ELF-1 (cell line): ENCODE measurements around the gene STIM1.

ENCODE experiments used
- DNase-seq: peaks from one replicate; pipeline ENCODE4 v3.0.0-alpha.2; 2016; ENCODE audit warnings: low read depth, low spot score

The STIM1 gene

DNA sequence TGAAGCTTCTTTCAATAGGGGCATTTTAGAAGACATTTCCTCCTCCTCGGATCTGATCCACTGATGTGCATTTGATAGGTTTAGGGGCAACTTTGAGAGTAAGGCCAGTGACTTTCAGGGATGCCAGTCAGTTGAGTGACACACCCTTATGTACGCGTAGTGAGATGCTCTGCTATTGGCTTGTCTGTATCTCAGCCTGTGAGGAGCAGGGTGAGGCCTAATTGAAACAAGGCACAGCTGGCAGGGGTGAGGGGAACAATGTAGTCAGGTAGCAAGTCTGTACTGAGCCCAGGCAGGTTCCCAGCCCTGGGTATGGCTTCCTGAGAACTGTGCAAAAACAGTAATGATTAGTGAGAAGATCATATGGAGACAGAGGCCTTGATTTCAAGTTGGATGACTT is 61.5 kb downstream of the STIM1 start:
- no peak for DNase-seq

DNA sequence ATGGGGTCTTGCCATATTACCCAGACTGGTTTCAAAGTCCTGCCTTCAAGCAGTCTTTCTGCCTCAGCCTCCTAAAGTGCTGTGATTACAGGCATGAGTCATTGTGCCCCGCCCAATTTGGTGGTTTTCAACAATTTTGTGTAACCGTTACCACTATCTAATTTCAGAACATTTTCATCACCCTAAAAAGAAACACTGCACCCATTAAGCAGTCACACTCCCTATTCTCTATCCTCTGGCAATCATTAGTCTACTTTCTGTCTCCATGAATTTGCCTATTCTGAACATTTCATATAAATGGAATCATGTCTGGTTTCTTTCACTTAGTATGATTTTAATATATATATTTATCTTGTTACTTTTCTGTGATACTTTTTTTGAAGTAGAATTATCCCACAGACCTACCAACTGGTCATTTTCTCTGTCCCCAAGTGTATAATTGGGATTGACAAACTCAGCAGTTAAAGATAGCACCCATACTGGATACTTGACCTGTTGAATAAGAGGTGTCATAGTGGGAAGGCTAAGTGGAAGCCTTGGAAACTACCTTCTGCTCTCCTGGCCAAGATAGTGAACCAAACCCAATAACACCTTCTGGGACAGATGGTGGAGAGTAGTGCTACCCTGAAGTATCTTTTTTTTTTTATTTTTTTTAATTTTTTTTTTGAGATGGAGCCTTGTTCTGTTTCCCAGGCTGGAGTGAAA is 64.8 kb downstream of the STIM1 start:
- no peak for DNase-seq

DNA sequence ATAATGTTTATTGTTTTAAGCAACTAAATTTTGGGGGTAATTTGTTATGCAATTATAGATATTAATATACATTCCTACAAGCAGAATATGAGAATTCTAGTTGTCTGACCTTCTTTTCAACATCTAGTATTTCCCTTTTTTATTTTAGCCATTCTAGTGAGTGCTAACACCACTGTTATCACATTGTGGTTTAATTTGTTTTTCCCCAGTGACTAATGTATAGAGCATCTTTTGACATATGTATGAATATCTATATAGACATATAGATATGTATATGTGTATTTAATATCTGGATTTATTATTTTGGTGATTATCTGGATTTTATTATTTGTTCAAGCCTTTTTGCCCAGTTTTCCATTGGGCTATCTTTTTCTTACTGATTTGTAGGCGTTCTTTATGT is 66.6 kb downstream of the STIM1 start:
- DNase-seq, result no peak

DNA sequence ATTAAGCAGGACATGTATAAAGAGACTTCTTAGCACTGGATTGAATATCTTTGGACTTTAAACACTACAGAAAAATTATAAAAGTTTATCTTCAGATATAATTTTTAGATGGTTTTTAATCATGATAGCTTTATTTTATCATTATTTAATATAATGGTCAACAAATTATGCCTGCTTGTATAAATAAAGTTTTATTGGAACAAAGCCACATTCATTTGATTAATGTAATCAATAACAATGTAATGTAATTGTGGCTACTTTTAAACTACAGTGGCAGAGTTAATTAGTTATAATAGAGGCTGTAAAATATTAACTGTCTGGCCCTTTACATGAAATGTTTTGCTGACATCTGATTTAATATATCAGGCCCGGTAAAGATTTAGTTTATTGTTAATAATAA is 70.0 kb downstream of the STIM1 start:
- DNase-seq, result no peak

DNA sequence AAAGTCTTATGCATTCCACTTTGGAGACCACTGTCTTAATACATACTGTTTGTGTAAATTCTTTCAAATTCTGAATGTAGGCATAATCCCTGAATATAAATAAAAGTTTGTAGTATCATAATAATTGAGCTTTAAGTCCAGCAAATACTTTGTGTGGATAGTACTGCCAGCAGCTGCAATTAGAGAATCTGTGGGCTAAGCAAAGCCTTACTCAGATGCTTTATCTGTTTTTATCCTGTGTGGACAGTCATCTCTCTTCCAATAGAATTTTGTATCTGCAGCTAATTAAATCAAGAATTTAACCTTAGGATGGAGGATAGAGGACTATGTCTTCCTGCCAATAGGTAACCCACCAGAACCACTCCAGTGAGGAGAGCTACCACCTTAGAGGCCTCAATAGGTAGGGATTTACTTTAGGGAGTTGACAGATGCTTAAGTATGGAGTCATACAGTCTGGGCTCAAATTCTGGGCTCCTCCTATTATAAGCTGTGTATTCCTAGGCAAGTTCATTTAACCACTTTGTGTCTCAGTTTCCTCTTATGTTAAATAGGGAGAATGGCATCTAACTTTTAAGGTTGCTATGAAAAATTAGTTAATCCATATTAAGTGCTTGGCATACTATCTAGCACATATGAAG is 71.1 kb downstream of the STIM1 start:
- no peak for DNase-seq

DNA sequence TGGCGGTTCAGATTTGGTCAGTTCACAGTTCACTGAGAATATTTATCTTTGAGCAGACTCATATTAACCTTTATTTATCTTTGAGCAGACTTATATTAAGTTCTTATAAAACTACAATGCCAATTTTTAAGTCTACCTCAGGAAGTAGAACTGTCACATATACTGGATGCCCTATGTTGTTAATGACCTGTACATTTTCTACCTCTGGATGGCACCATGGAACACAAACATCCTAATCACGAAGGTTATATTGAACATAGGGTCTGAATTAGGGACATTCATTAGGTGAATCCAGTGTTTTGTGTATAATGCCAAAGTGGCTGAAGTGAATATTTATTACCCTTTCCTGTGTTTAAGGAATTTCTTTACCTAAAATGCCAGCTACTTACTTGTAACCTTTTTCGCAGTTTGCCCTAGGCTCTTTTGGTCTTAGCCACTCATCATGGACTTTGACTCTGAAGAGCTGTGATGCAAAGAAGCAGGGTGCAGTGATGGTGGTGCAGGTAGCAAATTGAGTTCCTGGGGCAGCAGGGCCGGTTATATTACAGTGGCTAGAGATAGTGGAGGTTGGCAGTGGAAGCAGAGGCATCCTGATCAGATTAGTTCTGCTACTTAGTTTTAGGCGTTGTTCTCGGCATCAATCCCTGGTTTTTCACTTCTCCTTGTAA is 71.8 kb downstream of the STIM1 start:
- no peak for DNase-seq

DNA sequence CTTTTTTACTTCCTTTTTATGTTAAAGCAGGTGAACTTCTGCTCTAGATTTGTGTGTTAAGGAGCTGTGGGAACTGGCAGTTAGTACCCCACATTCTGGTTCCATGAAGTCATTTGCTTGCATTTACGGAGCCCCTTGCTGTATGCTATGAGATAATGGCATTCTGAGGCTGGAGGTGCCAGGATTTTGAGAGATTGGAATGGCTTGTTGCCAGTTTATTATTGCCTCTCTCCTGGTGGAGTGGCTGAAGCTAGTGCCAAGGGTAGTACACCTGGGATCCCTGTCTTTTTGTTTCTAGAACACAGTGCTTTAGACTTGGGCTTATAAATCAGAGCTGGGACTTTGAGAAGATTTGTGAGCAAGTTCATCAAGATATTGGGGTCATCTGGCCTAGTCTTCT is 73.8 kb downstream of the STIM1 start:
- no peak for DNase-seq

DNA sequence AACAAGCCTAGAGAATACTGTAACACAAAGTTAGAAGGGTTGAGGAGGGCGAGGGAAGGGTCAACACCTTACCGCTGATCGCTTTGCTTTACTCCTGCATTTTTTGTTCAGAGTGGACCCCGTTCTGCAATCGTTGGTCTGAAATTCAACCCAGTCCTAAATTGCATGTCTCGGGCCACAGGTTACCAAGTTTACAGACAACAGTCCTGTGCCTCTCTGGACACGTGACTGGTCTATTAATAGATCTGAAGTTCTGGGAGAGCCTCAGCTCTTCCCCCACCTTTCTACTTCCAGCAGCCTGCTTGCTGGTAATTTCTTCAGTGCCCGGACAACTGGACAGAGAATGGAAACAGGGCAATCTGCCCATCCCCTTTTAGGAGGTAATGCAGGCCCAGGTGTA is 74.2 kb downstream of the STIM1 start:
- DNase-seq, result no peak

DNA sequence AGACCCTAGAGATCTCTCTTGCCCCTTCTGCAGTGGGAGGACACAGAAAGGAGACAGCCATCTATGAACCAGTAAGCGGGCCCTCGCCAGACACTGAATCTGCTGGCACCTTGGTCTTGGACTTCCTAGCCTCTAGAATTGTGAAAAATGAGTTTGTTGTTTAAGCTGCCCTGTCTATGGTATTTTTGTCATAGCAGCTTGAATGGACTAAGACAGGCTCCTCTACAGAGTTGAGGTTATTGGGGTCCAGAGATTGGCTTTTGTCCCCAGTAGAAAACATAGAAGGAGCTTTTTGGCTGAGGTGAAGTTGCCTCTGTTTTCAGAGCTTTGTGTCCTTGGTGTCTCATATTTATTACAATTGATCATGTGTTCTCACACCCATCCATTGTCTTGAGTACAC is 77.2 kb downstream of the STIM1 start:
- DNase-seq, result no peak

DNA sequence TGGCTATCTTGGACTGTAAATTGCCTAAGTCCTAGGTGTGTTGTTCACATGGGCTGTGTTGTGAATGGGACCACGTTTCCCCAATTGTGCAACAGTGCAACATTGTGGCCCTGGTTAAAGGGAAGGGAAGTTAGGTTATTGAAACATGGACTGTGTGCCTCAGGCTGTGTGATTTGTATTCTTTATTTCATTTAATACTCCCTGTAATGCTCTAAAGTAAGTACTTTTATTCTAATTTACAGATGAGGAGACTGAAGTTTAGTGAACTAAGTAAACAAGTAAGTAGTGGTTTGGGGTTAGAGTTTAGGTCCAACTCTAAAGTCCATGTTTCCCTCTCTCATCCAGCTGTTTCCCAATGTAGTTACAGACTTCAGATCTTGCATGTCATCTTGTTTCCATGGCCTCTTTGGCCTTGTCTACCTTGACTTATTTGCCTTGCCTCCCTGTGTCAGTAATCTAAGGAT is 77.7 kb downstream of the STIM1 start:
- DNase-seq, result no peak

DNA sequence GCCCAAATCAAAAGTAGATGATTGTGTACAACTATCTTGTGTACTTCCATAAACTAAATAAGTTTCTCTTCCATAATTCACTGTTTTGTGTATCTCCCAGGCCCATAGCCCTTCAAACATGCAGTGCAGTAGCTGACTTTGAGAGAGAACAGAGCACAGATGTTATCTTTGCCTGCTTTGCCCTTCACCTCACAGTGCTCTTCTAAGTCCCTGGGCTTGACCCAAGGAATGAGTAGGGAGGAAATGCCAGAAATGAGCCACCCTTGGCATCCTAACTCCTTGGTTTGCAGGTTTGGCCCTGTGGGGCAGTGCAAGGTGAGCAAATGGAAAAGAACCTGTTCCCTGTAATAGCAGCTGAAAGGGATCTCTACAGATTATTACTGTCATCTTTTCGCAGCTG is 79.2 kb downstream of the STIM1 start:
- DNase-seq, result no peak

DNA sequence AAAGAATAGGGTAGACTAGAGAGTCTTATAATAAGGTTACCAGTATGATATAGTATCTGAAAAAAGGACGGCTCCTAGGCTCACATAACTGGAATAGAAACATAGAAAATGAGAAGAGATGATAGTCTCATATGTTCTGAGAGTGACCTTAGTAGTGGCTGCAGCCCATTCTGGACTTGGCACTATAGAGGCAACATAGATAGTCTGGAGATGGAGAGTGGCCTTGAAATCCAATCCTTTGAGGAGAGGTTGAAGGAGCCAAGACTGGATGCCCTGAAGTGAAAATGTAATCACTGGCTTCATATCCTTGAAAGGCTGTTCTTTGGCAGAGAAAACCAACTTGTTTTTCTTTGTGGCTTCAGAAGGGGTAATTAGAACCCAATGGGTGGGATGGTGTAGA is 81.1 kb downstream of the STIM1 start:
- no peak for DNase-seq

DNA sequence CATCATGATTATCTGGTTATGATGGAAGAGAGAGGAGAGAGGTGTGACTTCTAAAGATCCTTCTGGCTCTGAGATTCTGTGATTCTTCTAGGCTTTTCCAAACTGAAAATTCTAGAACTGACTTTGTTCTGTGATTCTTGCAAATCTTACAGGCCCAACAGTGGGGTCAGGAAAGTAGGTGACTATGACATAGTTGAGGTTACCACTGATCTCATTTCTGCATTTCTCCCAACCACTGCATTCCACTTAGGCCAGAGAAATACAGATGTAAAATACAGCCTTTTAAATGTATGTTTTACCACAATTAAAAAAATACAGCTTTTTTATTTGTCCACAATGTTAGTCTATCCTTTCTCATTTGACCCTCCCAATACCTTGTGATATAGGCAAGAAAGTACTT is 83.7 kb downstream of the STIM1 start:
- DNase-seq, result no peak

DNA sequence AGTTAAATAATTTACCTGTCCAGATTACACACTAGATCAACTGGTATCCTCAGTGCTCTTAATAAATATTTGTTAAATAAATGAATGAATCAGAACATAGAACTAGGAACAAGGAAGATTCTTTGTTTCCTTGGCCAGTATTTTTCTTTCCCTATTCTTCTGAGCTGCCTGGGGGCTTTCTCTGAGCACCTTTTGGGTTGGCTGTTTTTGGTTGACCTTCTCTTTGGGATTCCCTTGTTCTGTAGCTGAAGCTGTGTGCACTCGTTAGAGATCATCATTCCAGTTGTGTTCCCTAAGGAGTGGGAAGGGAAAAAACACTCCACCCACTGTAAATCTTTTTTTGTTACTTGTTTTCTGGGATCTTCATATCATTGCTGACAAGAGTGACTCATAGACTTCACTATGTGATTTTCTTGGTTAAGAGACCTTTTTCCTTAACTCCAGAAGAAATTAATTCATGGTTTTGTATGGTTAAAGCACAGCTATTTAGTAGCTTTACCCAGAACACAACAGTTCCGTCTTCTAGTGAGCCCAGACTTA is 84.3 kb downstream of the STIM1 start:
- DNase-seq, result no peak

DNA sequence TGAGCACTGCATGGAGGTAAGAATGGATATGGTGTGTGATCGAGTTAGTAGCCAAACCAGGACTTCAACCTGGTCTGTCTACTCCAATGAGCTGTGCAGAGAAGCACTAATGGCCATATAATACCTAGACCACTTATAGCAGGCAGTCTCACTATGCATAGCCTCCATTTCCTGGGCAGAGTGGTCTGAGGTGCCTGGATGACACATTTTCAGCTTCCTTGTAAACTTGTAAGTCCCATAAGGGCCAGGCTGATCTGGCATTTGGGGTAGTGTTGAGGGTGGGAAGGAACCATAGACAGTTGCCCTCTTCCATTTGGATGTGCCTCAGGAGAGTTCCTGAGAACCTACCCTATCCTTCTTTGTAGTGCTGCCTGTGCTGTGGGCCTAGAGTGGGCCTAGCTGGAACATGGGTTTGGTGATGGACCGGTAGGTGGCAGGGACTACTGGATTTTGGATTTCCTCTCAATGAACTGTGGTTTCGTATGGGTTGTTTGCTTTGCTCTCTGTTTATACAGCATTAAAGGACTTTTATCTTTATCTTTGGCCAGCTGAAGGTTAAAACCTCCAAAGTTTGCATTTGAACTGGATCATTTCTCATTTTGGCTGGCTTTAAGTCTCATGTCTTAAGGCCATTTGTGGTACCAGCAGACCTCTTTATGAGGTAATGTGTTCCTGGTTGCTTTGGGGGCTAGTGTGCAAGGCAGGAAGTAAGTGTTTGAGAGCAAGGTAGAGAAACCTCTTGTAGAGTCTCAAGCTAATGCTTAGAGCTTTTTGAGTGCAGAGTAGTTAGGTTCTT is 86.9 kb downstream of the STIM1 start:
- DNase-seq, result no peak

DNA sequence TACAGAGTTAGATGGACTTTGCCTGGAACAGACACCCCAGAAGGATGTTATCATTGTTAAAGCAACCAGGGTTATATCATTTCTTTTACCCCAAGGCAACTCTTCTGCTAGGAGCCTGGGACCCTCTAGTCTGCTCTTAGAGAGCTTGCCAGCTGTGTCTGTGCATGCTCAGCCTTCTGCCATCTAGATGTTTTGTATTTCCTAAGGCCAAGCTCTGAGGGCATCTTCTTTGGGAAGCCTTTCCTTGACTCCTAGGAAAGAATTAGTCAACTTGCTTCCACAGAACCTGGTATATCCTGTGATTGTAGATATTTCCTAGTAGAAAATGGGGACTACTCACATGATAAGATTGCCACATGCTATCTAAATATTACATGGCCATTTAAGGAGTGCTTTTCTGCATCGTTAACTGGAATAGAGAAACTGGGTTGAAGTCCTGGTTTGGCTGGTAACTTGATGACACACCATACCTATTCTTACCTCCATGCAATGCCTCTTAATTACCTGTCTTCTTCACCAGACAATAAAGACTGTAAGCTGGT is 87.6 kb downstream of the STIM1 start:
- DNase-seq, result no peak

DNA sequence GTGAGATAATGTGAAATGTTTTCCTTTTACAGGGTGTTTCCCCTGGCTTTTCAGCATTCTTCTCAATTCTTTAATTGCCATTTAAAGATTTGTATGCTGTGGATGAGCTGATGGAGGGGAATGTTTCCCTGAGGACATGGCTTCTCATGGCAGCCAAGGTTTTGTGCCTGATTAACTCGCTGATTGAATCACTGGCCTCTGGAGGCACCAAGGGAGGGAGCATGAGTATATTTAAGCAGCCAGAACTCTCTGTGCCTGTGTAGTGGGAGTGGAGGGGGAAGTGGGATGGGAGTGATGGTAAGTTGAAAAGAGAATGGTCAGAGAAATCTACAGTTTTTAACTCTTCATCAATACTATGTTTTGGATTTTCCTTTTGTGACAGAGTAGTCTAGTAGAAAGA is 88.7 kb downstream of the STIM1 start:
- DNase-seq, result no peak

DNA sequence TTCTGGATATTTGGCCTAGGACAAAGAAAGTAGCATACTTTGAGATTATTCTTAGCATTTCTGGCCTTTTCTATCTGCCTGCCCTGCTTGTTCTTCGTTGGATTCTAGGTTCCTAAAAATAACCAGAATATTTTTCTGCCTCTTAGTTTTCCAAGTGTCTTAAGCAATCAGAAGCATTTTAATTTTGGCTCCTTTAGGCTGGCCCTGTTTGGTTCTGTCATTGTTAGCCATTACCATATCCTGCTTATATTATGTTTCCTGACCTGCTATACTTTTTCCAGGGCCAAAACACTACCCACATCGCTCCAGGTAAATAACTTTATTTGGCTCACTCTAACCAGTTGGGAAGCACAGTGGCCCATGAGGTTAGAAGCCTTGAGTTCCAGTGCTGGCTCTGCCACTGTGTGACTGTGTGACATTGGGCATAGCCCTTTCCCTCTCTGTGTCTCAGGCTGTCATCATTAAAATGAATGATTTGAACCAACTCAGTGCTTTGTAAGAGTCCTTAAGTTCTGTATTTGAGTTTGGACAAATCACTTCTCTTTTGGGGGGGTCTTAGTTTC is 91.1 kb downstream of the STIM1 start:
- DNase-seq, result no peak

DNA sequence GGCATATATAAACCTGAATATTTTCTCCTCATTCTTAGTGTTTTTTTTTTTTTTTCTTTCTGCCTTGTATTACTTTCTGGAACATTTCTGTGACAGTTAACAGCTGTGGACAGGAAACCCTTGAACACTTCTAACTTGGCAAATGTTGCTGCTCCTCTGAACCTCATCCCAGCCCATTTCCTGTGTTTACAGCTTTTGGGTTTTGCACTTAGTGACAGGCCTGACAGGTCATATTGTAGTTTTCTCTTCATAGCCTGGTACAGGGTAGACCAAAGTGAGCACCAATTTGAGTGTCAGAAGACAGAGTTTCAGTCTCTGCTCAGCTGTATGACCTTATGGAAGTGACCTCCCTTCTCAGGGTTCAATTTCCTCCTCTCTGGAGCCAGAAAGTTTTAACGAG is 91.6 kb downstream of the STIM1 start:
- DNase-seq, result no peak

DNA sequence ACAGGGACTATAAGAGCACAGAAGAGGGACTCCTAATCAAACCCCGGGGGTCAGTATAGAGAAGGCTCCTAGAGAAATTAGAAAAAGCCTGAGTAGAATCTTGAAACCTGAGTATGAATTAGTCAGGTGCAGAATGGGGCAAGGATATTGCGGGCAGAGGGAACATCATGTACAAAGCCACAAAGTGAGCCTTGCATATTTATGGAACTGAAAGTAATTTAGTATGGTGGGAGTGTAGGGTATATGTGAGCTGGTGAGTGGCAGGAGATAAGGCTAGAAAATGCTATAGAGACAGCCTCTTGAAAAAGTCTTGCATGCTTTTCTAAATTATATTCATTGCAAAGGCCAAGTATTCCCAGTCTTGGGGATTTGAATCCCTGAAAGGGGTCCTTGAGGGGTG is 93.7 kb downstream of the STIM1 start:
- DNase-seq, result no peak

DNA sequence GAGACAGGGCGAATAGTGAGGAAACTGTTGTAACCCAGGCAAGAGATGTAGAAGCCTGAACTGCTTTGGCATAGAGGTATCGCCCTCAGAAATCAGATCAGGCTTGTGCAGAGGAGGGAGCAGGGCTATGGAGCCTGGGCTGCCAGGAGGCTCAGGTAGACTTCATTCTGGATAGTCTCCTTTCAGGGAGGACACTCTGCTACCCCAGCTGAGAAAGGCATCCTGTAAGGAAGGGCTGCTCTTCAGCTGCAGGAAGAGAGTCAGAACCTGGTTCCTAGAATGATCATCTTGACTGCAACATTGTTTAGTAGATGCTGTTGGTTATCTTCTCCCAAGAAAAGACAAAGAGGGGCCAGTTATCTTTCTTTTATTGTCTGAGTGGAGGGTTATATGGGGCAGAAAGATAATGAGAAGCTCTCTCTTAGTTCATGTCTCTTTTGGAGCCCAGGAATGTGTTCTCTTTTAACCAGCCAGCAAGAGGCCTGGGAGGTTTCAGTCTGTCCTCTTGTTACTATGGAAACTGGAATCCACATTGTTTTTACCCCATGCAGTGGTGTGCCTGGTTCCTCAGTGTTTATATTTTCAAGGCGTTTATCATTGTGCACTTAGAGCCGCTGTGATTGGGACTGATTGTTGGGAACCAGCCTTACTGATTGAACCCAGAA is 95.7 kb downstream of the STIM1 start:
- peak; percentile 78 for DNase-seq
